SKM-1 (cell line): Measurements from ENCODE around the gene IP6K2.

Experiments
- DNase-seq: peaks from one replicate; lab custom pipeline; 2025; ENCODE audit not compliant: unreplicated experiment; lab: John Stamatoyannopoulos, UW

The IP6K2 gene

GRCh38 chr3:48690846-48691458 is 26.1 kb downstream of the IP6K2 start:
- DNase-seq, result no peak

GRCh38 chr3:48689384-48689783 is 27.6 kb downstream of the IP6K2 start:
- no peak for DNase-seq

GRCh38 chr3:48688737-48689075 is 28.3 kb downstream of the IP6K2 start:
- DNase-seq, result no peak

GRCh38 chr3:48688032-48688736 is 28.8 kb downstream of the IP6K2 start:
- DNase-seq, result no peak

- no peak for DNase-seq
Observed at GRCh38 chr3:48687220-48687678, 29.8 kb downstream of the IP6K2 start.

- DNase-seq, result no peak
Observed at GRCh38 chr3:48686538-48687219, 30.3 kb downstream of the IP6K2 start.

GRCh38 chr3:48685603-48686511 is 31.2 kb downstream of the IP6K2 start, which contains the start of gene NCKIPSD:
NCKIPSD (minus strand) TSS chr3:48685915; CDS start chr3:48685807, 108 bp downstream.
- peak; percentile 89 for DNase-seq

- DNase-seq, result no peak
Observed at GRCh38 chr3:48685293-48685602, 31.8 kb downstream of the IP6K2 start.

- DNase-seq, result peak; percentile 47
Observed at GRCh38 chr3:48684480-48685143, 32.4 kb downstream of the IP6K2 start.

GRCh38 chr3:48684054-48684349 is 33.0 kb downstream of the IP6K2 start:
- DNase-seq, result no peak

- no peak for DNase-seq
Observed at GRCh38 chr3:48682786-48683185, 34.2 kb downstream of the IP6K2 start.

GRCh38 chr3:48681974-48682610 is 34.9 kb downstream of the IP6K2 start:
- no peak for DNase-seq

- no peak for DNase-seq
Observed at GRCh38 chr3:48681541-48681880, 35.5 kb downstream of the IP6K2 start.

GRCh38 chr3:48680811-48681540 is 36.0 kb downstream of the IP6K2 start:
- DNase-seq, result no peak

- no peak for DNase-seq
Observed at GRCh38 chr3:48679411-48680391, 37.3 kb downstream of the IP6K2 start.

GRCh38 chr3:48678566-48679380 is 38.2 kb downstream of the IP6K2 start:
- no peak for DNase-seq

GRCh38 chr3:48678056-48678455 is 39.0 kb downstream of the IP6K2 start:
- DNase-seq, result no peak

GRCh38 chr3:48674505-48674904 is 42.5 kb downstream of the IP6K2 start:
- DNase-seq, result no peak
